Activated T-helper 1 cell treated with anti-CD3 and anti-CD28 coated beads, Interleukin-12 subunit alpha, Interleukin-12 subunit beta, Interleukin-2, Interleukin-4 antibody, amounts not matched to agents 30 ng/mL and 10 ng/mL and 1 ng/mL, durations not matched to agents 14 hours and 24 hours and 36 hours (primary cell): Measurements from ENCODE around the gene KIF1B. TPM values are rescaled to one million over a fixed set of nuclear protein-coding genes. Genes with fewer than 3 reads are reported as not detected.
"Not testable (repeated sequence)": the region's sequence is repeated elsewhere in the genome, so short reads cannot be mapped to it uniquely, and the experiment has no call there.

Experiments
- DNase-seq: peaks from one replicate; pipeline ENCODE4 v3.0.0; 2021; ENCODE audit warnings: low spot score
- H3K27ac Mint-ChIP-seq: one replicate; pipeline ENCODE4 v1.8.0; 2021; ENCODE audit warnings: mild to moderate bottlenecking, mixed read lengths
- H3K27me3 Mint-ChIP-seq: one replicate; pipeline ENCODE4 v1.8.0; 2022; ENCODE audit warnings: mild to moderate bottlenecking, moderate library complexity, mixed read lengths; ENCODE audit not compliant: insufficient read depth
- H3K36me3 Mint-ChIP-seq: one replicate; pipeline ENCODE4 v1.8.0; 2021; ENCODE audit warnings: low read depth, mixed read lengths
- H3K4me1 Mint-ChIP-seq: one replicate; pipeline ENCODE4 v1.8.0; 2021; ENCODE audit warnings: low read depth, mixed read lengths
- H3K4me3 Mint-ChIP-seq: one replicate; pipeline ENCODE4 v1.8.0; 2021; ENCODE audit warnings: mild to moderate bottlenecking, moderate library complexity, mixed read lengths
- H3K9me3 Mint-ChIP-seq: one replicate; pipeline ENCODE4 v1.8.0; 2021; ENCODE audit warnings: mixed read lengths
- intact Hi-C: fragments of 100-400 bp; cut with micrococcal nuclease; formaldehyde crosslinking; loops from one replicate; pipeline ENCODE4 v1.15.1; 2024
- total RNA-seq: library from RNA; stranded (reverse); gene quantifications from 2 replicates; pipeline ENCODE4 v1.2.3, GENCODE V29; 2022

The KIF1B gene
- total RNA-seq, 1 donor from 2014 or later = 15.8 TPM

DNA sequence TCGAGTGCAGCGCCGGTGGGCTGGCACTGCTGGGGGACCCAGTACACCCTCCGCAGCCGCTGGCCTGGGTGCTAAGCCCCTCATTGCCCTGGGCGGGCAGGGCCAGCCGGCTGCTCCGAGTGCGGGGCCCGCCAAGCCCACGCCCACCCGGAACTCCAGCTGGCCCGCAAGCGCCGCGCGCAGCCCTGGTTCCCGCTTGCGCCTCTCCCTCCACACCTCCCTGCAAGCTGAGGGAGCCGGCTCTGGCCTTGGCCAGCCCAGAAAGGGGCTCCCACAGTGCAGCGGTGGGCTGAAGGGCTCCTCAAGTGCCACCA lies 216.1 kb downstream of the KIF1B start:
- H3K27ac Mint-ChIP-seq, H3K4me3 Mint-ChIP-seq, intact Hi-C loops, H3K27me3 Mint-ChIP-seq, H3K36me3 Mint-ChIP-seq, DNase-seq, H3K9me3 Mint-ChIP-seq: not testable (repeated sequence)
- peaks cover 24% of the 10 kb centered on the region for H3K4me1 Mint-ChIP-seq

DNA sequence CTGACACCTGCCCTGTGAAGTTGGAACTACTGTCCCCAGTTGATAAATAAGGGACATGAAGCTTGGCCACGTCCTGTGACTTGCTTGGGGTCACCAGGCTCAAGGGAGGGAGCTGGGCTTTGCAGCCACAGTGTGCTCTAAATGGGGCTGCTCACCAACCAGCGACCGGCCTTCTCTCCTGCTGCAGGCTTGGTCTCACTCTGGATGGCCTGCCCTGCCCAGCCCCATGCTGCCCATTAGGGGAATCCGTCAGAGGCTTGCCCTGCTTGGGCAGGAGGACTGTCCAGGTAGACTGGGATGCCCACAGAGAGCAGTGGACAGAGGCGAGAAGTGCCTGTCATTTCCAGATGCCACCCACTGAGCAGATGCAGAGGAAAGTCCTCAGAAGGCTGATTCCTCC lies 218.6 kb downstream of the KIF1B start:
- H3K27ac Mint-ChIP-seq = no peak overlapping the region
- intact Hi-C loops = loop anchor here (1.0 to 2.0 kb wide), 6 partner anchors 52 to 554 kb away; partner anchors contain the start of genes KIF1B, LZIC and NMNAT1
- no peak for DNase-seq
- peak overlapping the region; percentile 45 for H3K4me3 Mint-ChIP-seq
- no peaks in the 10 kb centered on the region for H3K27me3 Mint-ChIP-seq
- no peaks in the 10 kb centered on the region for H3K9me3 Mint-ChIP-seq
- H3K36me3 Mint-ChIP-seq = no peaks in the 10 kb centered on the region
- H3K4me1 Mint-ChIP-seq = peaks cover 24% of the 10 kb centered on the region

- peak overlapping the region; percentile 92 for H3K27ac Mint-ChIP-seq
- DNase-seq = peak; percentile 16
- H3K9me3 Mint-ChIP-seq = no peaks in the 10 kb centered on the region
- H3K36me3 Mint-ChIP-seq = no peaks in the 10 kb centered on the region
- no peaks in the 10 kb centered on the region for H3K27me3 Mint-ChIP-seq
- H3K4me1 Mint-ChIP-seq = peaks cover 24% of the 10 kb centered on the region
- peak overlapping the region; percentile 92 for H3K4me3 Mint-ChIP-seq
- intact Hi-C loops = loop anchor here (1.0 to 2.0 kb wide), 5 partner anchors 32 to 520 kb away; partner anchors contain the start of genes CTNNBIP1, DFFA, LZIC and NMNAT1
Observed at GRCh38 chr1:10429868-10430215, 219.5 kb downstream of the KIF1B start.

DNA sequence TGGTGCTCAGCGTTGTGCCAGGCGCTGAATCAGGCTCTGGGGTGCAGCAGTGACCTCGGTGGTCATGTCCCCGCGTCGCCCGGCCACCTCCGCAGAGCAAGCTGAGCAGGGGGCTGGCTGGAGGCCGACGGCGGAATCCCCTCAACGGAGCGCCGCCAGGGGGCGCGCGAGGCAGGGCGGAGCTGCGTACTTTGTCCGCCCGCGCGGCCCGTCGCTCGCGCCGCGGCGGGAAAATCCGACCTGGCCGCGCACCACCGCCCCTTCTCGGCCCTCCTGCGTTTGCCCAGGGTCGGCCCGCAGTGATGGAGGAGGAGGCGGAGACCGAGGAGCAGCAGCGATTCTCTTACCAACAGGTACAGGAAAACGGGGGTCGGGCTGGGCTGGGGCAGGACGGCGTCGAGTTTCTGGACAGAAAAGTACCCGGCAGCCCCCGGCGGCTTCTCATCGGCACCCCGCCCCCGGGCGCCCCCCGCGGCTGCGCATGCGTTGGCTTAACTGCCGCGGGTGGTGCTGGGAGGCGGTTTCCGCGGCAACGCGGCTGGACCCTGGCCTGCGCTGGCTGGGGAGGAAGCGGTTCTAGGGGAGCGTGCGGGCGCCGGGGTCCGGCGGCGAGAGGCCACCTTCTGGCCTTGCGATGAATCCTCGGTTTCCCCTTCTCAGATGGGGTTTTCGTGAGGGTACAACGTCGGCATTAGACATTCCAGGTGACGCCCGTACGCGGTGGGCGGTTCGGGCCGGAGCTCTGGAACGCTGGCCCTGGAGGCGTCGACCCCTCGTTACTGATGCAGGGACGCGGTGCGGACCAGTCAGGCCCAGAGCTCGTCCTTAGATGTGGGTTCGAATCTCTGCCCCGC lies 220.1 kb downstream of the KIF1B start, which contains the start of gene CENPS:
Gene CENPS, plus strand, starts transcription at position 218 of the 854 bp plus-strand sequence. Its CDS starts 85 bp downstream, at position 303.
- Mint-ChIP-seq H3K36me3 (no peaks in the 10 kb centered on the region), H3K27ac (peak within 1 kb of the TSS; percentile 92), H3K4me1 (peaks cover 24% of the 10 kb centered on the region), H3K27me3 (no peaks in the 10 kb centered on the region), H3K4me3 (peak within 1 kb of the TSS; percentile 92), H3K9me3 (no peaks in the 10 kb centered on the region)
- DNase-seq = peak; percentile 86
- intact Hi-C loops = loop anchor here (1.0 kb wide), 4 partner anchors 32 to 520 kb away; partner anchors contain the start of genes CTNNBIP1 and DFFA

Other genes starting within 250 kb of the KIF1B start
- gene RBP7, start 213.3 kb upstream of the KIF1B start, total RNA-seq = not detected in 2 replicates
- gene UBE4B, start 177.6 kb upstream of the KIF1B start, total RNA-seq = 31.3 and 32.5 TPM in 2 replicates
- gene PGD, start 188.5 kb downstream of the KIF1B start, total RNA-seq = 131 and 142 TPM in 2 replicates
- gene CENPS, start 219.9 kb downstream of the KIF1B start, total RNA-seq = 22.1 and 23.4 TPM in 2 replicates
- gene CORT, start 239.5 kb downstream of the KIF1B start, total RNA-seq = 0.36 and 0.37 TPM in 2 replicates